Uterus (tissue), 4 donors: ENCODE measurements around the gene HIPK1. TPM values are rescaled to one million over a fixed set of nuclear protein-coding genes. Genes with fewer than 3 reads are reported as not detected.
A peak's percentile ranks its signal among the peaks of the same experiment; 100 is the strongest.

Experiments used
- DNase-seq, 2 donors: peaks; one replicate each; pipeline ENCODE4 v3.0.0-alpha.2; 2019 to 2020
- H3K27ac ChIP-seq, 2 donors: fragments of 200-600 bp; sonication (generic); 1 replicate in 1 of 2; 2 replicates in 1 of 2; pipeline ENCODE4 v1.5.1; 2016 to 2018
- H3K27me3 ChIP-seq, 2 donors: fragments of 200-600 bp; sonication (generic); one replicate each; pipeline ENCODE4 v1.5.1; 2018 to 2019; ENCODE audit warnings: control low read depth in 1 of 2
- H3K36me3 ChIP-seq, 2 donors: fragments of 200-600 bp; sonication (generic); one replicate each; pipeline ENCODE4 v1.5.1; 2019; ENCODE audit warnings: control low read depth in 1 of 2
- H3K4me1 ChIP-seq, 2 donors: fragments of 200-600 bp; sonication (generic); one replicate each; pipeline ENCODE4 v1.5.1; 2018 to 2019; ENCODE audit warnings: control low read depth in 1 of 2
- H3K4me3 ChIP-seq, 2 donors: fragments of 200-600 bp; sonication (generic); 1 replicate in 1 of 2; 2 replicates in 1 of 2; pipeline ENCODE4 v1.5.1; 2018 to 2019; ENCODE audit warnings: mild to moderate bottlenecking in 1 of 2
- H3K9me3 ChIP-seq, 2 donors: fragments of 200-600 bp; sonication (generic); one replicate each; pipeline ENCODE4 v1.5.1; 2019; ENCODE audit warnings: control low read depth in 1 of 2
- POLR2A ChIP-seq, 2 donors: fragments of 450-650 bp; IDR thresholded peaks; one replicate each; pipeline ENCODE4 v1.6.1; 2016; ENCODE audit warnings: antibody characterized with exemption in 2 of 2, mild to moderate bottlenecking in 1 of 2, moderate library complexity in 1 of 2
- intact Hi-C: fragments of 100-400 bp; cut with DNase I; formaldehyde crosslinking; loops from one replicate; pipeline ENCODE4 v1.15.1; 2023; ENCODE audit warnings: low total_unique reads
- total RNA-seq, 4 donors: library from RNA; depleted of rRNA in 3 of 4; stranded (reverse); fragments of >200 nt in 3 of 4; gene quantifications; one replicate each; pipeline versions ENCODE4 v1.1.0 to v1.2.4, GENCODE V29; 2014 to 2023
- TF ChIP-seq, protein P1 (sequence below), 4 experiments: fragments of 200-600 bp in 2 of 4; fragments of 450-650 bp in 2 of 4; sonication (generic) in 2 of 4; IDR thresholded peaks; one replicate each; pipeline ENCODE4 v1.5.1; 2016 to 2019; ENCODE audit warnings: antibody characterized with exemption in 4 of 4, mild to moderate bottlenecking in 2 of 4, moderate library complexity in 1 of 4
- donor health status: DM: yes; HTN: yes; CAD: no.

The HIPK1 gene
- total RNA-seq, 4 donors from 2014 or later: 21.5 to 92.7 (median 39.7) TPM

DNA sequence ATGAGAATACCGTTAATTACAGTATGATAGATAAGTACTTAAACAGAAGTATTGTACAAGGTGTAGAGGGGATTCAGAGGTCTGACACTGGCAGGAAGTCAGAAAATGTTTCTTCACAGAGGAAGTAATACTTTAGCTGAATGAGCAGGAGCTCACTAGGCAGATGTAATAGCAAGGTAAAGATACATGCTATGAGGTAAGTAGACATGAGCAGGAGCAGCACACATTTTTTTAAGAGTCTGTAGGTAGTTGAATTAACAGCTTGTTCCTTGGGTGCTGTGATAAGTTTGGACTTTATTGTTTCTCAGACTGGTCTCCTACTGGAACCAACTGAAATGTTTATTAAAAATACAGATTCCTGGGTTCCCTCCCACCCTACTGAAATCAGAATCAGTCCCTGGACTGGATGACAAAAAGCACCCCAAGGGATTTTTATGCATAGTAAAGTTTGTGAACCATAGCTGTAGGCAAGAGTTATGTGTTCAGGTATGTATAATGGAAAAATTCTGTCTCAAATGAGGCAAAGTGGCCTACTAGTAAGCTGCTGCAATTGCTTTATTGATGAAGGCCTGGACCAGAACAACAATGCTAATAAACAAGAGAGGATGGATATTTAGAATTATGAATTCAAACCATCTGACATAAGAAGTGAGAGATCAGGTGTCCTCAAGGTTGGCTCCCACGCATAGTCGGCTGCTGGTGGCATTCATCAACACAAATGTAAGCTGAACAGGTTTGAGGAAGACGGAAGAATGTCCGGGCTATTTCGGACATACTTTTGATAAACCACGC lies 25.4 kb upstream of the HIPK1 start:
- TF ChIP-seq, protein P1, sequence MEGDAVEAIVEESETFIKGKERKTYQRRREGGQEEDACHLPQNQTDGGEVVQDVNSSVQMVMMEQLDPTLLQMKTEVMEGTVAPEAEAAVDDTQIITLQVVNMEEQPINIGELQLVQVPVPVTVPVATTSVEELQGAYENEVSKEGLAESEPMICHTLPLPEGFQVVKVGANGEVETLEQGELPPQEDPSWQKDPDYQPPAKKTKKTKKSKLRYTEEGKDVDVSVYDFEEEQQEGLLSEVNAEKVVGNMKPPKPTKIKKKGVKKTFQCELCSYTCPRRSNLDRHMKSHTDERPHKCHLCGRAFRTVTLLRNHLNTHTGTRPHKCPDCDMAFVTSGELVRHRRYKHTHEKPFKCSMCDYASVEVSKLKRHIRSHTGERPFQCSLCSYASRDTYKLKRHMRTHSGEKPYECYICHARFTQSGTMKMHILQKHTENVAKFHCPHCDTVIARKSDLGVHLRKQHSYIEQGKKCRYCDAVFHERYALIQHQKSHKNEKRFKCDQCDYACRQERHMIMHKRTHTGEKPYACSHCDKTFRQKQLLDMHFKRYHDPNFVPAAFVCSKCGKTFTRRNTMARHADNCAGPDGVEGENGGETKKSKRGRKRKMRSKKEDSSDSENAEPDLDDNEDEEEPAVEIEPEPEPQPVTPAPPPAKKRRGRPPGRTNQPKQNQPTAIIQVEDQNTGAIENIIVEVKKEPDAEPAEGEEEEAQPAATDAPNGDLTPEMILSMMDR (IDR thresholded peaks at IDR 0.05): no peak
- no peak for TF ChIP-seq POLR2A (IDR thresholded peaks at IDR 0.05)
- H3K27me3 ChIP-seq: no peaks in the 10 kb centered on the region
- no peaks in the 10 kb centered on the region for H3K9me3 ChIP-seq
- peak overlapping the region; percentile 88 to 90 for H3K27ac ChIP-seq
- peaks cover 4 to 9% of the 10 kb centered on the region in 2 donors for H3K4me1 ChIP-seq
- peak overlapping the region; percentile 59 to 95 for H3K4me3 ChIP-seq
- H3K36me3 ChIP-seq: no peaks in the 10 kb centered on the region
- intact Hi-C loops: no loop called here
- DNase-seq: no peak

DNA sequence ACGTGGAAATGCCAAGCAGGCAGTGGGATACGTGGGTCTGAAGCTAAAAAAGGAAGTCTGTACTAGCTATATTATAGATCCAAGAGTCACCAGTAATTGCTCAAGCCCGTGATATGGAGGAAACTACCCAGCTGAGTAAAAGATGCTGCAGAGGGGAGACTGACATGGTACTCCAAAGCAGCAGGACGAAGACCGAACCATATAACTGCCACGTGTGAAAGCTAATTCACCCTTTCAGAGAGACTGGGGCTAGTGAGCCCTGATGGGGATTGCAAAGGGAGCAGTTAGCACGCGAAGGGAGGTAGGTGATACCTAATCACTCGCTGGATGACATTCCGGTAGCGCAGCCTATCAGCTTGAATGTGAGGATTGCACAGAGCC lies 24.8 kb upstream of the HIPK1 start:
- H3K27ac ChIP-seq: peak overlapping the region; percentile 88 to 90
- intact Hi-C loops: no loop called here
- H3K27me3 ChIP-seq: no peaks in the 10 kb centered on the region
- H3K4me3 ChIP-seq: peak overlapping the region; percentile 59 to 95
- TF ChIP-seq, protein P1 (IDR thresholded peaks at IDR 0.05): no peak
- no peak for TF ChIP-seq POLR2A (IDR thresholded peaks at IDR 0.05)
- H3K36me3 ChIP-seq: no peaks in the 10 kb centered on the region
- DNase-seq: no peak
- no peaks in the 10 kb centered on the region for H3K9me3 ChIP-seq
- peaks cover 4 to 9% of the 10 kb centered on the region in 2 donors for H3K4me1 ChIP-seq

DNA sequence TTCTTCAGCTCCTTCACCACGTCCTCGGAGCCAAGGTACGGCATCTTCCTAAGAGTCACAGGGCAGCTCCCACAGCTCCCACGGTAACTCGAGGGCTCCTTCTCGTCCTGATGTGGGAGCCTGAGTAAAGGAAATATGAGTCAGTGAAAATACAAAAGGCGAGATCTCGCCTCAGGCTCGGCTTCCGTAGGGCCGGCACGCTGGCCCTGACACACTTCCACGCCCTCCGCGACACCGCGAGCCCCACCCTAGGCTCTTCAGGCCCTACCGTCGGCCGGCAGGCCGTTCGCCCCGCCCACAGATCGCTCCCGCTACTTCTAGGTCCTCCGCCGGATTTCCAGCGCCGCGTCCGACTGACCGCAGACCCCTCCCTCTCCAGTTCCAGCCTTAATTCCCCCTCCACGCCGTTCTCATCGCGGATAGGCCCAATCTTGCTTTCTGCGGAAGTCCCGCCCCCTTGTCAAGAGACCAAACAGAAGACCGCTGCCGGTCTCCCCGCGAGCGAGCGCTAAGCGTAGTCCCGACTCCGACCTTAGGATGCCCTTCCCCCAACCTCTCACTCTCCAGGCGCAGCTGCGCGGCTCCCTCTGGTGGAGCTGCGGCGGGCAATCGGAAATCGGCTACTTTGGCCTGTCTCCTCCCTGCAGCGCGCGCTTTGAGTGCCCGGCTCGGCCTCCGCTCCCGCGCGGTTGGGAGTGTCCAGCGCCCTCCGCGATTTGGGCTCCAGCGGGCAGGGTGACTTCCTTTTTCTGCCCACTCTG lies 24.3 kb upstream of the HIPK1 start, which contains the start of the genes AP4B1 and DCLRE1B:
Gene AP4B1, minus strand, starts transcription at position 126 of the 761 bp plus-strand sequence. Its CDS starts 82 bp downstream, at position 44.
Gene DCLRE1B, plus strand, starts transcription at position 653 of the 761 bp plus-strand sequence. CDS start 261 bp downstream, outside the sequence.
- TF ChIP-seq, protein P1 (IDR thresholded peaks at IDR 0.05): peak; percentile 67 to 96 (median 85)
- peak; percentile 62 to 64 for TF ChIP-seq POLR2A (IDR thresholded peaks at IDR 0.05)
- Histone ChIP-seq H3K36me3 (no peaks in the 10 kb centered on the region), H3K4me1 (peaks cover 4 to 9% of the 10 kb centered on the region in 2 donors), H3K27me3 (no peaks in the 10 kb centered on the region), H3K4me3 (peak within 1 kb of the TSS; percentile 59 to 95), H3K27ac (peak within 1 kb of the TSS; percentile 88 to 90), H3K9me3 (no peaks in the 10 kb centered on the region)
- intact Hi-C loops: no loop called here
- peak; percentile 99 for DNase-seq

DNA sequence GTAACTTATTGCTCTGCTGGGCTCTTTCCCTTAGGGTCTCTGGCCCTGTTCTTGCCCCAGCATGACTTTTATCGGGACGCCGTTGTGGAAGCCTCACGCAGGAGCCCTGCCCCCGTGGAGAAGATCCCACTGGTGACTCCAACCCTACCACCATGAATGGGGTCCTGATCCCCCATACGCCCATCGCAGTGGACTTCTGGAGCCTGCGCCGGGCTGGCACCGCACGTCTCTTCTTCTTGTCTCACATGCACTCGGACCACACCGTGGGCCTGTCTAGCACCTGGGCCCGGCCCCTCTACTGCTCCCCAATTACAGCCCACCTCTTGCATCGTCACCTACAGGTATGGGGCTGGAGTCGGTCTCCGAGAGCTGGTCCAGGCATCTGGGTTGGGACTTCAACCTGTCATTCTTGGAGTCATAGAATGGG lies 23.7 kb upstream of the HIPK1 start:
- Histone ChIP-seq H3K9me3 (no peaks in the 10 kb centered on the region), H3K27ac (peak overlapping the region; percentile 88 to 90), H3K4me3 (peak overlapping the region; percentile 59 to 95), H3K36me3 (no peaks in the 10 kb centered on the region), H3K27me3 (no peaks in the 10 kb centered on the region), H3K4me1 (peaks cover 4 to 9% of the 10 kb centered on the region in 2 donors)
- DNase-seq: peak in 1 of 2 donors; percentile 41
- TF ChIP-seq, protein P1 (IDR thresholded peaks at IDR 0.05): no peak
- no peak for TF ChIP-seq POLR2A (IDR thresholded peaks at IDR 0.05)
- intact Hi-C loops: no loop called here
